Measurements from ENCODE around the gene SIRPB2. TPM values are rescaled to one million over a fixed set of nuclear protein-coding genes. Genes with fewer than 3 reads are reported as not detected.
A peak's percentile ranks its signal among the peaks of the same experiment; 100 is the strongest.

SIRPB2 gene
- total RNA-seq, 4 donors from 2014 or later, result 4.7 to 8.1 (median 6.2) TPM

DNA sequence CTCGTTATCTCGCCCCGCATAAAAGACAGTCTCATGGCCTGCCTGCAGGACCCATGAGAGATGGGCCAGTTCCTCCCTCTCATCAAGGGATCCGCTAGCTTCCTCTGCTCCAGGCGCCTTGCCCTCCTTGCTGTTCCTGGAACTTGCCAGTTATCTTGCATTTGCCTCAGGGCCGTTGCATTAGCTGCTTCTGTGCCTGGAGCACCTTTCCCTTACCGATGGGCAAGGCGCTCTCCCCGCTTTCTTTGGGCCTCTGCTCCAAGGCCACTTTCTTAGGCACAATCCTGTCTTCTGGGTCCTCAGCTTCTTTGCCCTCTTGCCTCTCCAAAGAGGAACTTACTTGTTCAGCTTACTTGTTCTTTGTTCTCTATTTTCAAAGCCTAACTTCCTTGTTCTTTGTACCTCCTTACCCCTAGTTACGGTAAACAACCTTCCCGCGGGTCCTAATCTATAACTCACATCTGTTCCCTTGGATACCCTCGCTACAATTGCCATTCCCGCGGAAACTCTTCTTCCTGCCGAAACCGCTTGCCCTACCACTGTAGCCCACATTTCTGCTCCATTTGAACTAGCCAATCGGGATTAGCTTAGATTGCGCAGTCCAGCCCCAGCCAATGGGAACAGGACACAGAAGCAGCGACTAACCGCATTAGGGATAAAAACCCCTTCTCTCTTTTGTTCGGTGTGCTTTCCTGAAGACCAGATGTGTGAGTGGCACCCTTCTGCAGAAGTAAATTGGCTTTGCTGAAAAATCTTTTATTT is 23.7 kb downstream of the SIRPB2 start:
- H3K4me1 ChIP-seq, result peaks cover 36 to 55% (median 51%) of the 10 kb centered on the region in 4 donors
- peaks cover 0 to 5% (median 0%) of the 10 kb centered on the region in 4 donors for H3K27me3 ChIP-seq
- TF ChIP-seq POLR2AphosphoS5 (IDR thresholded peaks at IDR 0.05) (peak in 1 of 2 donors; percentile 5), POLR2A (IDR thresholded peaks at IDR 0.05; ENCODE audit: low read depth) (no peak)
- H3K27ac ChIP-seq (replicated peaks in 1 of 4), result peak overlapping the region; percentile 76 to 89 (median 83)
- intact Hi-C loops (cut with DNase I), result loop anchor here (2.0 to 10.0 kb wide), 5 partner anchors 75 to 997 kb away; partner anchors contain the start of genes FKBP1A, PSMF1 and SDCBP2
- peak overlapping the region; percentile 77 to 95 (median 85) for H3K4me3 ChIP-seq
- no peaks in the 10 kb centered on the region for H3K9me3 ChIP-seq
- peaks cover 0 to 20% (median 11%) of the 10 kb centered on the region in 4 donors for H3K36me3 ChIP-seq
- WGBS, result 58% methylated on average over 21 of the region's 22 CpGs
- DNase-seq (ENCODE audit: extremely low spot score), result no peak

DNA sequence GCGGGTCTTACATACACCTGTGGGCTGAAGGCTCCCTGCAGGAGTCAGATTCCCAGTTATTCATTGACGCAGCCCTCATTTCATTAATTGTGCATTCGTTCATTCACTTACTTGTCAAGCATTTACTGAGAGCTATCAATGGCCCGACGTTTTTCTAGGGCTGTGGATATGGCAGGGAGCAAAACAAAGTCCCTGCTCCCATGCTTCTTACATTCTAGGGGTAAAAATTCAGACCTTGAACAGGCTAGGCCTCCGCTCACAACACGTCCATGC is 24.2 kb downstream of the SIRPB2 start:
- intact Hi-C loops (cut with DNase I), result loop anchor here (2.0 to 10.0 kb wide), 5 partner anchors 75 to 998 kb away; partner anchors contain the start of genes FKBP1A, PSMF1 and SDCBP2
- 7% methylated on average over 7 of the region's 7 CpGs for WGBS
- H3K27me3 ChIP-seq, result peaks cover 0 to 5% (median 0%) of the 10 kb centered on the region in 4 donors

GRCh38 chr20:1466211-1467081 is 24.8 kb downstream of the SIRPB2 start, which contains the start of gene NSFL1C:
Gene NSFL1C, minus strand, starts transcription at chr20:1466849. Its CDS starts 25 bp downstream, at chr20:1466824.
- 2% methylated on average over 57 of the region's 104 CpGs for WGBS
- Histone ChIP-seq H3K4me1 (peaks cover 36 to 63% (median 51%) of the 10 kb centered on the region in 4 donors), H3K27ac (replicated peaks in 1 of 4) (peak within 1 kb of the TSS; percentile 76 to 89 (median 83)), H3K36me3 (peaks cover 0 to 30% (median 14%) of the 10 kb centered on the region in 4 donors), H3K4me3 (peak within 1 kb of the TSS; percentile 77 to 95 (median 85)), H3K27me3 (no peaks in the 10 kb centered on the region), H3K9me3 (no peaks in the 10 kb centered on the region)
- TF ChIP-seq EP300 (IDR thresholded peaks at IDR 0.05) (no peak), POLR2A (IDR thresholded peaks at IDR 0.05; ENCODE audit: low read depth) (peak; percentile 43), POLR2AphosphoS5 (IDR thresholded peaks at IDR 0.05) (peak; percentile 78 to 81)
- TF ChIP-seq, protein P1, sequence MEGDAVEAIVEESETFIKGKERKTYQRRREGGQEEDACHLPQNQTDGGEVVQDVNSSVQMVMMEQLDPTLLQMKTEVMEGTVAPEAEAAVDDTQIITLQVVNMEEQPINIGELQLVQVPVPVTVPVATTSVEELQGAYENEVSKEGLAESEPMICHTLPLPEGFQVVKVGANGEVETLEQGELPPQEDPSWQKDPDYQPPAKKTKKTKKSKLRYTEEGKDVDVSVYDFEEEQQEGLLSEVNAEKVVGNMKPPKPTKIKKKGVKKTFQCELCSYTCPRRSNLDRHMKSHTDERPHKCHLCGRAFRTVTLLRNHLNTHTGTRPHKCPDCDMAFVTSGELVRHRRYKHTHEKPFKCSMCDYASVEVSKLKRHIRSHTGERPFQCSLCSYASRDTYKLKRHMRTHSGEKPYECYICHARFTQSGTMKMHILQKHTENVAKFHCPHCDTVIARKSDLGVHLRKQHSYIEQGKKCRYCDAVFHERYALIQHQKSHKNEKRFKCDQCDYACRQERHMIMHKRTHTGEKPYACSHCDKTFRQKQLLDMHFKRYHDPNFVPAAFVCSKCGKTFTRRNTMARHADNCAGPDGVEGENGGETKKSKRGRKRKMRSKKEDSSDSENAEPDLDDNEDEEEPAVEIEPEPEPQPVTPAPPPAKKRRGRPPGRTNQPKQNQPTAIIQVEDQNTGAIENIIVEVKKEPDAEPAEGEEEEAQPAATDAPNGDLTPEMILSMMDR (IDR thresholded peaks at IDR 0.05), result peak in 2 of 3 experiments; percentile 93 to 96
- intact Hi-C loops (cut with DNase I), result loop anchor here (2.0 to 10.0 kb wide), 5 partner anchors 74 to 998 kb away; partner anchors contain the start of genes FKBP1A, PSMF1 and SDCBP2
- DNase-seq (ENCODE audit: extremely low spot score), result peak; percentile 96

More for the DNA sequence above, 24.2 kb downstream of the SIRPB2 start:
- Histone ChIP-seq H3K27ac (replicated peaks in 1 of 4) (peak overlapping the region; percentile 76 to 89 (median 83)), H3K4me1 (peaks cover 36 to 61% (median 51%) of the 10 kb centered on the region in 4 donors), H3K9me3 (no peaks in the 10 kb centered on the region), H3K4me3 (peak overlapping the region; percentile 77 to 95 (median 85)), H3K36me3 (peaks cover 0 to 25% (median 14%) of the 10 kb centered on the region in 4 donors)
- no peak for DNase-seq (ENCODE audit: extremely low spot score)
- TF ChIP-seq POLR2AphosphoS5 (IDR thresholded peaks at IDR 0.05), result no peak
- TF ChIP-seq POLR2A (IDR thresholded peaks at IDR 0.05; ENCODE audit: low read depth), result no peak
- TF ChIP-seq, protein P1 (IDR thresholded peaks at IDR 0.05), result no peak
- no peak for TF ChIP-seq EP300 (IDR thresholded peaks at IDR 0.05)

DNA sequence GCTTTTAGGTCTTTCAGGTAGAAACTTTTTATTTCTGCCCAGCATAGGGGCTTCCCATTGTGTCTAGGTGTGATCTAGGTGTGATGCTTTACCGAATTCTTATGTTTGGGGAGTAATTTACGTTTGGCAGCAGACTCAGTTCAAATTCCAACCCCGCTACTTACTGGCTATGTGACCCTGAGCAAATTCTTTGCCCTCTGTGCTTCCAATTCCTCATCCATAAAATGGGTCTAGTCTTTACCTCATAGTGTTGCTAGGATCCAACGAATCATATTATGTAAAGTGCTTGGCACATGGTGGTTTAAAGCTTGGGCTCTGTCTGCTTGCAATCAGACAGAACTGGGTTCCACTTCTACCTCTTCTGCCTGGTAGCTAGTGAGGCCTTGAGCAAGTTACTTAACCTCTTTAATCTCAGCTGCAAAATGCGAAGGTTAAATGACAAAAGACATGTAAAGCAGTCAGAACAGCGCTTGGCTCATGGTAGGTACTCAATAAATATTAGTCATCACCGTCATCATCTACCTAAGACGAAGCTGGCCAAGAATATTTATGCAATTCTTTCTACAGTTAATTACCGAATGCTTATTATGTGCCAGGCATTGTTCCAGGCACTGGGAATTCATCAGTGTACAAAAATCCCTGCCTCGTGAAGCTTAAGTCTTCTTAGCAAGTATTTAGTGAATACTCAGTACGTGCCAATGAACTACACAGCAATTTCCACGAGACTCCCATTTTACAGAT is 25.6 kb downstream of the SIRPB2 start:
- Histone ChIP-seq H3K36me3 (peaks cover 0 to 38% (median 22%) of the 10 kb centered on the region in 4 donors), H3K27me3 (no peaks in the 10 kb centered on the region), H3K9me3 (no peaks in the 10 kb centered on the region), H3K27ac (replicated peaks in 1 of 4) (peak overlapping the region; percentile 76 to 89 (median 83)), H3K4me3 (peak overlapping the region; percentile 77 to 95 (median 85)), H3K4me1 (peaks cover 36 to 63% (median 51%) of the 10 kb centered on the region in 4 donors)
- TF ChIP-seq POLR2AphosphoS5 (IDR thresholded peaks at IDR 0.05), result no peak
- TF ChIP-seq, protein P1 (IDR thresholded peaks at IDR 0.05), result no peak
- no peak for TF ChIP-seq EP300 (IDR thresholded peaks at IDR 0.05)
- no peak for TF ChIP-seq POLR2A (IDR thresholded peaks at IDR 0.05; ENCODE audit: low read depth)
- intact Hi-C loops (cut with DNase I), result loop anchor here (2.0 to 10.0 kb wide), 5 partner anchors 73 to 999 kb away; partner anchors contain the start of genes FKBP1A, PSMF1 and SDCBP2
- WGBS, result 41% methylated on average over 12 of the region's 12 CpGs
- DNase-seq (ENCODE audit: extremely low spot score), result no peak
